AG10803 (cell line): ENCODE results near the gene CNIH3.
A peak's percentile ranks its signal among the peaks of the same experiment; 100 is the strongest.

Source experiments
- DNase-seq: peaks from one replicate; pipeline ENCODE4 v3.0.0; 2010; ENCODE audit warnings: low read depth
- H3K4me3 ChIP-seq: 2 replicates; pipeline ENCODE4 v1.5.1; 2011; ENCODE audit warnings: mild to moderate bottlenecking, low read length, control low read depth
- TF ChIP-seq, protein P1 (sequence below): conservative IDR thresholded peaks from 2 replicates; pipeline ENCODE4 v1.5.1; 2011; ENCODE audit warnings: mild to moderate bottlenecking, low read length, control low read depth, inconsistent platforms

The CNIH3 gene

GRCh38 chr1:224585051-224585450, 31.1 kb upstream of the CNIH3 start:
- DNase-seq, result no peak
- no peak overlapping the region for H3K4me3 ChIP-seq
- TF ChIP-seq, protein P1, sequence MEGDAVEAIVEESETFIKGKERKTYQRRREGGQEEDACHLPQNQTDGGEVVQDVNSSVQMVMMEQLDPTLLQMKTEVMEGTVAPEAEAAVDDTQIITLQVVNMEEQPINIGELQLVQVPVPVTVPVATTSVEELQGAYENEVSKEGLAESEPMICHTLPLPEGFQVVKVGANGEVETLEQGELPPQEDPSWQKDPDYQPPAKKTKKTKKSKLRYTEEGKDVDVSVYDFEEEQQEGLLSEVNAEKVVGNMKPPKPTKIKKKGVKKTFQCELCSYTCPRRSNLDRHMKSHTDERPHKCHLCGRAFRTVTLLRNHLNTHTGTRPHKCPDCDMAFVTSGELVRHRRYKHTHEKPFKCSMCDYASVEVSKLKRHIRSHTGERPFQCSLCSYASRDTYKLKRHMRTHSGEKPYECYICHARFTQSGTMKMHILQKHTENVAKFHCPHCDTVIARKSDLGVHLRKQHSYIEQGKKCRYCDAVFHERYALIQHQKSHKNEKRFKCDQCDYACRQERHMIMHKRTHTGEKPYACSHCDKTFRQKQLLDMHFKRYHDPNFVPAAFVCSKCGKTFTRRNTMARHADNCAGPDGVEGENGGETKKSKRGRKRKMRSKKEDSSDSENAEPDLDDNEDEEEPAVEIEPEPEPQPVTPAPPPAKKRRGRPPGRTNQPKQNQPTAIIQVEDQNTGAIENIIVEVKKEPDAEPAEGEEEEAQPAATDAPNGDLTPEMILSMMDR, result no peak

GRCh38 chr1:224587051-224587450, 29.1 kb upstream of the CNIH3 start:
- no peak for DNase-seq
- TF ChIP-seq, protein P1, result no peak
- H3K4me3 ChIP-seq, result no peak overlapping the region

GRCh38 chr1:224588515-224588914, 27.6 kb upstream of the CNIH3 start:
- no peak for DNase-seq
- H3K4me3 ChIP-seq, result no peak overlapping the region
- TF ChIP-seq, protein P1, result no peak

DNA sequence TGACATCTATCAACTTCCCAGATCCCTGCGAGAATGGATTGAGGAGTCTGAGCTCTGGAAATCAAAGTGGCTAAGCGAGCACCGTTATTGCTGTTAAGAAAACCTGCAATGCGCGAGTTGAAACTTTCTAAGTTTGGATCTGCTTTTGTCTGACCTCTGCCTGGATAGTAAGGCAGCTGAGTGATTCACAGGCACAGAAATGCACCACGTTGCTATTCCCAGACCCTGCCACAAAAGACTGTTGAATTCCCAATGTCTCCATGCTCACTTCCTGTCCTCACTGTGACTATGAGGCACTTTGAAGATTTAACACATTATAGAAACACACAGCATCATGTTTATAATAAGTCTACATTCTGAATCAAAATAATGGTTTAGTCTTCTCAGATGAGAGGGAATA, 27.1 kb upstream of the CNIH3 start:
- no peak overlapping the region for H3K4me3 ChIP-seq
- DNase-seq, result peak; percentile 35
- TF ChIP-seq, protein P1, result no peak

- TF ChIP-seq, protein P1, result no peak
- no peak overlapping the region for H3K4me3 ChIP-seq
- no peak for DNase-seq
Observed at GRCh38 chr1:224591326-224591725, 24.8 kb upstream of the CNIH3 start.

DNA sequence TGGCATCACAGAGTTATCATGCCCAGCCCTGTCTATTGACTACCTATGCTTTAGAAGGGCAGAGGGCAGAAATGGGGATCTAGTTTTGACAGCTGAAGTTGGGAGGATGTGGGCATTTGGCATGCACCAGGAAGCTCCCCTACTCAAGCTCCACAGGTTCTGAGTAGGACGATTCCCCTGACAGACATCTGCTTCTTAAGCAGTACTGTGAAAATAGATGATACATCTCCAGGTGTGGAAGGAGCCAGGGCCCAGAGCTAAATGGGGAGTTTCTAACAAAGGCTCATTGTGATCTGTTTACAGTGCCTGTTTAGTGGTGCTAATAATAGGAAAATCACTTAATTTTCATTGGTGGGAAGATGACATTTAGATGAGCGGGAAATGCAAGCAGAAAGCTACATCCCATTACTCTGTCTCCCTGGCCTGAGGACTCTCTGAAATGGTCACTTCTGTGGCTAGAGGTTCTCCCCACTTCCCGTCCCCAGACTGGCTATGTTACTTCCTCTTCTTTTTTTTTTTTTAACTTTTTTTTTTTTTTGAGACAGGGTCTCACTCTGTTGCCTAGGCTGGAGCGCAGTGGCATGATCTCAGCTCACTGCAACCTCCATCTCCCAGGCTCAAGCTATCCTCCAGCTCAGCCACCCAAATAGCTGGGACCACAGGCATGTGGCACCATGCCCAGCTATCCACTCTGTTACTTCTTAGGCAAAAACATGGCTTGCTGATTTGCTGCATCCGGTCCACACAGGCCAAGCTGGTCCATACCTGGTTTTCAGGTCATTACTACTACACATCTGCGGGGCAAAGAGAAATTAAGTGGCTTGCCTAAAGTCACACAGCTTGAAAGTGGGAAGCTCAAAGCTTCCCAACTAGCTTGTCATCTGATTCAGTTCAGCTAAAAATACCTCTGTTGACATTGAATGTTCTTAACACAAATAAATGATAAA, 23.2 kb upstream of the CNIH3 start:
- H3K4me3 ChIP-seq, result no peak overlapping the region
- TF ChIP-seq, protein P1, result no peak
- peak; percentile 95 for DNase-seq

- H3K4me3 ChIP-seq, result no peak overlapping the region
- no peak for DNase-seq
- TF ChIP-seq, protein P1, result no peak
Observed at GRCh38 chr1:224594360-224594759, 21.8 kb upstream of the CNIH3 start.
